ENCODE data around the gene CTNND2.

DNA sequence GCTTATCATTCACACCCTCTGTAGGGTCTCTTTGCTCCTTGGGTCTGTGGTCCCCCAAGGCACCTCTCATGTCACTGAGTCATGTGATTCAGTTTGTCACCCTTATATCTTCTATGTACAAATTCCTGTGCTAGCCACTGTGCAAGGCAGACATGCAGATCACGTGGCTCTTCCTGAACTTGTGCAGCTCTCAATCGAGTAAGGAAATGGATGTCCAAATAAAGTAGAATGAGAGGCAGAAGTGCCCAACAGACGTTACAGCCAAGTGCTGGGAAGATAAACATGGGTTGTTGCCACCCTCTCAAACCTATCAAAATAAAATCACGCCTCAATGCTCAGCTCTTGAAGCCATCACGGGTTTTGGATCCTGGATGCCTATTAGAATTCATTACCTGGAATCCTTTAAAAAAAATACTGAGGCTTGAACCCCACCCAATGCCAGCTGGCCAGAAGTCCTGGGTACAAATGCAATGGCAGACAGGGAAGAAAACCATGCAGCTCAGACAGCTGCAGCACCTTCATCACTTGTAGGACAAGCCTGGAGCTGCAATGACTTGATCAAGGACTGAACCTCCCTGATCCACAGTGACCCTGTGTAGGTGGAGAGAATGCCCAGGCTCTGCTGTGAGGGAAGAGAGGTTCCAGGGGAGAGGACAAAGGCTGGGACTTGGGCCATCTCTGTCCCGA is 914.5 kb downstream of the CTNND2 start:
- TF ChIP-seq CTCF (IDR thresholded peaks at IDR 0.05) (no peak), POLR2A (IDR thresholded peaks at IDR 0.05) (no peak)
